Effector memory CD4-positive, alpha-beta T cell (primary cell): ENCODE data around the gene CEP164.

Experiments used
- DNase-seq, 3 donors: peaks; one replicate each; pipeline ENCODE4 v3.0.0-alpha.2; 2020
- H3K27ac ChIP-seq: 2 replicates; pipeline ENCODE4 v1.7.0; 2013; ENCODE audit warnings: mild to moderate bottlenecking, low read length, moderate library complexity; ENCODE audit not compliant: insufficient read depth, poor library complexity, severe bottlenecking
- H3K27me3 ChIP-seq: replicated peaks from 2 replicates; pipeline ENCODE4 v1.7.0; 2013; ENCODE audit warnings: mild to moderate bottlenecking, low read length; ENCODE audit not compliant: insufficient read depth, control insufficient read depth, poor library complexity, severe bottlenecking
- H3K36me3 ChIP-seq: 2 replicates; pipeline ENCODE4 v1.7.0; 2013; ENCODE audit warnings: mild to moderate bottlenecking, low read length, moderate library complexity; ENCODE audit not compliant: control insufficient read depth, insufficient read depth
- H3K4me1 ChIP-seq: 2 replicates; pipeline ENCODE4 v1.7.0; 2013; ENCODE audit warnings: low read length, mild to moderate bottlenecking; ENCODE audit not compliant: control insufficient read depth, insufficient read depth, poor library complexity, severe bottlenecking
- H3K4me3 ChIP-seq: 2 replicates; pipeline ENCODE4 v1.7.0; 2013; ENCODE audit warnings: low read length, low read depth, mild to moderate bottlenecking; ENCODE audit not compliant: insufficient read depth, poor library complexity, severe bottlenecking
- H3K9me3 ChIP-seq: 2 replicates; pipeline ENCODE4 v1.7.0; 2013; ENCODE audit warnings: mild to moderate bottlenecking, low read length, moderate library complexity; ENCODE audit not compliant: control insufficient read depth
- total RNA-seq, 3 donors: gene quantifications; one replicate each; lab custom pipeline; 2026; lab: John Stamatoyannopoulos, UW

Gene CEP164
- total RNA-seq = 74.5 to 82.7 (median 80.0) reads per million in 3 donors

DNA sequence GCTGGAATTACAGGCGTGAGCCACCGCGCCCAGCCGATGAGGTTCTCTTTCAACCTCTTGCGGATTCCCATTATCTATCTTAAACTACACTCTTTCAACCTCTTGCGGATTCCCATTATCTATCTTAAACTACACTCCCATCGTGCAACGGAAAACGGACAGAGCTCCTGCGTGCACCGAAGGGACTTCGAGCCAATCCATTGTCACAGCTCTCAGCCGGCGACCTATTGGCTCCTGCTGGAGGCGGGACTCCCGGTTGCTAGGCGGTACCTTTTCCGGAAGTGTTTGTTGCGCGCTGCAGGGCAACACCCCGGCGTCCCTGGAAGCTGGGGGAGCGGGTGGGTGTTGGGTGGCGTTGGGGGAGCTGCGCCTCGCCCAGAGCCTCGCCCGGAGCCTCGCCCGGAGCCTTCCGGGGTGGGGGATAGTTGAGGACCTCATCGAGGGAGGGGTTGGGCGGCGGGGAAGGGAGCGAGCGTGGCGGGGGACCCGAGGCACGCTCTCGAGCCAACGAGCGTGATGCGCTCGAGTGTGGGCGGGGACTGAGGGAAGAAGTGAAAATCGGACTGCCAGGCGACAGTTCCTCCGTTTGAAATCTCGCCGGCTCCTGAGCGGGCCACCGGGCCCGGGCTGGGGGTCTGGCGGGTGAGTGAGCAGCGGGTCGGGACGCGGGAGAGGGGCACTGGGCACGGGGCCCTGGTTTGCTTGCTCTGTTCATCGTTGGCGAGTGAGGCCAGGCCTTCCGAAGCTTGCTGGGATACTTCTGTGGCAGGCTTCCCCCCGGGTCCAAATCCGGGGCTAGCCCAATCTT, at the start of gene CEP164:
Gene CEP164 (plus strand): TSS at position 288 of the 808 bp plus-strand sequence. CDS start 10,733 bp downstream, outside the sequence.
- Histone ChIP-seq H3K4me3 (peak within 1 kb of the TSS; percentile 73), H3K9me3 (no peaks in the 10 kb centered on the region), H3K27me3 (no peaks in the 10 kb centered on the region), H3K27ac (peak within 1 kb of the TSS; percentile 86), H3K4me1 (peaks cover 9% of the 10 kb centered on the region), H3K36me3 (no peaks in the 10 kb centered on the region)
- DNase-seq = peak; percentile 84 to 93 (median 92)

GRCh38 chr11:117278347-117278746, 49.3 kb upstream of the CEP164 start:
- Histone ChIP-seq H3K4me1 (peaks cover 30% of the 10 kb centered on the region), H3K27ac (no peak overlapping the region), H3K36me3 (peaks cover 14% of the 10 kb centered on the region), H3K4me3 (no peak overlapping the region), H3K27me3 (no peaks in the 10 kb centered on the region), H3K9me3 (peaks cover 3% of the 10 kb centered on the region)
- no peak for DNase-seq

DNA sequence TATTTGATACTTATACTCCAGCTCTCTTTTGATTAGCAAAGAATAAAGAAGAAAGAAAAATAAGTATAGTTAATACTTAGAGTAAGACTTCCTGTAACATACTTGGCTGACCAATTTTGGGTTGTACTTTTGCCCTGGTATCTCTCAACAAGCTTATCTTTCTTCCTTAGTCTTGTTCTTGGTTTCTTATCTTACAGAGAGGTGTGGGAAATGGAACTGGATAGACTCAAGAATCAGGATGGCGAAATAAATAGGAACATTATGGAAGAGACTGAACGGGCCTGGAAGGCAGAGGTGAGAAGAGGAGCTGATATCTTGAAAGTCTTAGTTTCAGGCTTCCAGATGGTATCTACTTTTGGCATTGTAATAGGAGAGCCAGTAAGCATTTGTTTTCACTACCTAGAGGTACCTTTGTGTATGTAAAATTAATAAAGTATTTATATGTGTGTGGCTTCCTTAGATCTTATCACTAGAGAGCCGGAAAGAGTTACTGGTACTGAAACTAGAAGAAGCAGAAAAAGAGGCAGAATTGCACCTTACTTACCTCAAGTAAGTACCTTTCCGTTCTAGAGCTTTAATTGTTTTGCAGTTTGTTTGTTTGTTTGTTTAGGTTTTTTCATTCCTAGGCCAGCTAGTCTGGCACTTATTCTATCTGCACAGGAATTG, 47.8 kb upstream of the CEP164 start:
- Histone ChIP-seq H3K36me3 (peaks cover 28% of the 10 kb centered on the region), H3K9me3 (no peaks in the 10 kb centered on the region), H3K27ac (peak overlapping the region; percentile 56), H3K27me3 (no peaks in the 10 kb centered on the region), H3K4me3 (peak overlapping the region; percentile 48), H3K4me1 (peaks cover 30% of the 10 kb centered on the region)
- no peak for DNase-seq

DNA sequence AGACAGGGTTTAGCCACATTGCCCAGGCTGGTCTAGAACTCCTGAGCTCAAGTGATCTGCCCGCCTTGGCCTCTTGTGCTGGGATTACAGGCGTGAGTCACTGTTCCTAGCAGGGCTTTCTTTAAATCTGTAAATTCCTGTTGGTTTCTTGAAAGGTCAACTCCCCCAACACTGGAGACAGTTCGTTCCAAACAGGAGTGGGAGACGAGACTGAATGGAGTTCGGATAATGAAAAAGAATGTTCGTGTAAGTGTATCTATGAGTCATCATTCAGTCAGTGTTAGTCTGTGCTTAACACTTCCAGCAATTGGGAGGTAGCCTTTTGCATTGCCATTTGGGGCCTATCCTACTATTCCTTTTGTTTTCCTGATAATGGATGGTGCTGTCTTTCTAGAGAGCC, 46.5 kb upstream of the CEP164 start:
- peaks cover 36% of the 10 kb centered on the region for H3K36me3 ChIP-seq
- H3K27me3 ChIP-seq = no peaks in the 10 kb centered on the region
- no peaks in the 10 kb centered on the region for H3K9me3 ChIP-seq
- no peak overlapping the region for H3K27ac ChIP-seq
- peaks cover 26% of the 10 kb centered on the region for H3K4me1 ChIP-seq
- H3K4me3 ChIP-seq = peak overlapping the region; percentile 48
- no peak for DNase-seq

GRCh38 chr11:117281869-117282268, 45.8 kb upstream of the CEP164 start:
- Histone ChIP-seq H3K27ac (no peak overlapping the region), H3K36me3 (peaks cover 36% of the 10 kb centered on the region), H3K4me1 (peaks cover 26% of the 10 kb centered on the region), H3K4me3 (no peak overlapping the region), H3K27me3 (no peaks in the 10 kb centered on the region), H3K9me3 (no peaks in the 10 kb centered on the region)
- no peak for DNase-seq

DNA sequence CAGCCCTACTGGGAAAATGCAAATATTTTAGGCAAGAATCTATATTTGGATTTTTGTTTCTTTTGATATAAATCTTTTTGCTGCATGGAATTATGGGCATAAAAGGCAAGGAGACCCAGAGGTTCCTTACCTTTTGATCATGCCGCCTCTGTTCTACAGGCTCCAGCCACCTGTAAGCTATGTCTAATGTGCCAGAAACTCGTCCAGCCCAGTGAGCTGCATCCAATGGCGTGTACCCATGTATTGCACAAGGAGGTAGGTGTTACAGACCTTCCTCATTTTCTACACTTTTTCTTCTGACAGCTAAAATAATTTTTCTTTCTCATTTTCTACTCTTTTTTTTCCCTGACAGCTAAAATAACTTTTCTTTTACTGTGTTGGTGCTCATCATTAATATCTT, 44.7 kb upstream of the CEP164 start:
- no peak overlapping the region for H3K27ac ChIP-seq
- no peak overlapping the region for H3K4me3 ChIP-seq
- peaks cover 36% of the 10 kb centered on the region for H3K36me3 ChIP-seq

GRCh38 chr11:117284053-117284452, 43.6 kb upstream of the CEP164 start:
- Histone ChIP-seq H3K27ac (no peak overlapping the region), H3K27me3 (no peaks in the 10 kb centered on the region), H3K4me1 (peaks cover 24% of the 10 kb centered on the region), H3K4me3 (no peak overlapping the region), H3K9me3 (no peaks in the 10 kb centered on the region), H3K36me3 (peaks cover 41% of the 10 kb centered on the region)
- DNase-seq = no peak

More for the DNA sequence above, 44.7 kb upstream of the CEP164 start:
- no peaks in the 10 kb centered on the region for H3K9me3 ChIP-seq
- H3K4me1 ChIP-seq = peaks cover 26% of the 10 kb centered on the region
- no peaks in the 10 kb centered on the region for H3K27me3 ChIP-seq
- no peak for DNase-seq

- H3K36me3 ChIP-seq = peaks cover 45% of the 10 kb centered on the region
- H3K4me3 ChIP-seq = no peak overlapping the region
- H3K9me3 ChIP-seq = no peaks in the 10 kb centered on the region
- H3K27ac ChIP-seq = no peak overlapping the region
- no peaks in the 10 kb centered on the region for H3K27me3 ChIP-seq
- DNase-seq = no peak
- peaks cover 5% of the 10 kb centered on the region for H3K4me1 ChIP-seq
These were observed 41.1 kb upstream of the CEP164 start for GRCh38 chr11:117286588-117286987.

GRCh38 chr11:117287668-117288067, 40.0 kb upstream of the CEP164 start:
- DNase-seq = no peak
- Histone ChIP-seq H3K36me3 (peaks cover 35% of the 10 kb centered on the region), H3K9me3 (no peaks in the 10 kb centered on the region), H3K27ac (no peak overlapping the region), H3K4me1 (no peaks in the 10 kb centered on the region), H3K4me3 (no peak overlapping the region), H3K27me3 (no peaks in the 10 kb centered on the region)

GRCh38 chr11:117289795-117290194, 37.9 kb upstream of the CEP164 start:
- Histone ChIP-seq H3K4me1 (no peaks in the 10 kb centered on the region), H3K27me3 (no peaks in the 10 kb centered on the region), H3K4me3 (no peak overlapping the region), H3K27ac (no peak overlapping the region), H3K36me3 (peaks cover 17% of the 10 kb centered on the region), H3K9me3 (no peaks in the 10 kb centered on the region)
- no peak for DNase-seq
